Amniotic epithelial cell (primary cell): ENCODE data around the gene FGD3.
A peak's percentile ranks its signal among the peaks of the same experiment; 100 is the strongest.

Experiments used
- DNase-seq: peaks from one replicate; pipeline ENCODE4 v3.0.0-alpha.2; 2010; ENCODE audit warnings: low read depth

The FGD3 gene

GRCh38 chr9:93054758-93055704 is 107.7 kb downstream of the FGD3 start:
- DNase-seq: no peak

- no peak for DNase-seq
These were observed 109.8 kb downstream of the FGD3 start for GRCh38 chr9:93057042-93057702.

GRCh38 chr9:93057703-93058354 is 110.5 kb downstream of the FGD3 start:
- DNase-seq: no peak

- no peak for DNase-seq
These were observed 111.2 kb downstream of the FGD3 start, which contains the start of gene SUSD3 for GRCh38 chr9:93058355-93059010. Gene SUSD3, plus strand, starts transcription at chr9:93058701. Its CDS starts 42 bp downstream, at chr9:93058743.

GRCh38 chr9:93059011-93059714 is 111.8 kb downstream of the FGD3 start:
- DNase-seq: no peak

- no peak for DNase-seq
These were observed 112.6 kb downstream of the FGD3 start for GRCh38 chr9:93059715-93060578.

GRCh38 chr9:93060746-93061259 is 113.5 kb downstream of the FGD3 start:
- peak; percentile 95 for DNase-seq

- peak; percentile 63 for DNase-seq
These were observed 114.0 kb downstream of the FGD3 start for GRCh38 chr9:93061260-93061751.

- DNase-seq: peak; percentile 60
These were observed 114.8 kb downstream of the FGD3 start for GRCh38 chr9:93061791-93062763.

- DNase-seq: no peak
These were observed 117.2 kb downstream of the FGD3 start for GRCh38 chr9:93064392-93065134.

GRCh38 chr9:93065135-93065720 is 117.9 kb downstream of the FGD3 start:
- no peak for DNase-seq

- peak; percentile 70 for DNase-seq
These were observed 119.8 kb downstream of the FGD3 start for GRCh38 chr9:93066978-93067603.

GRCh38 chr9:93068956-93069355 is 121.6 kb downstream of the FGD3 start:
- peak; percentile 81 for DNase-seq

GRCh38 chr9:93071464-93071863 is 124.1 kb downstream of the FGD3 start:
- DNase-seq: peak; percentile 66

GRCh38 chr9:93072383-93072795 is 125.1 kb downstream of the FGD3 start:
- DNase-seq: peak; percentile 90

- DNase-seq: no peak
These were observed 128.9 kb downstream of the FGD3 start for GRCh38 chr9:93076101-93076791.

- DNase-seq: no peak
These were observed 129.4 kb downstream of the FGD3 start for GRCh38 chr9:93076792-93077128.
